Astrocyte (in vitro differentiated cells and primary cell): ENCODE measurements around the gene HLCS. TPM values are rescaled to one million over a fixed set of nuclear protein-coding genes. Genes with fewer than 3 reads are reported as not detected.

Experiments
- DNase-seq: peaks from one replicate; pipeline ENCODE4 v3.0.0-alpha.2; 2010; ENCODE audit warnings: low read depth
- FAIRE-seq: peaks from 2 replicates; lab custom pipeline; 2011; peaks lifted over from hg19 to GRCh38; lab: Jason Lieb, UNC
- H2AFZ ChIP-seq: 2 replicates; pipeline ENCODE4 v1.6.0; 2012; ENCODE audit warnings: low read depth, low read length, inconsistent platforms
- H3K27ac ChIP-seq: 2 replicates; pipeline ENCODE4 v1.5.1; 2011; ENCODE audit warnings: low read depth, low read length, inconsistent platforms
- H3K27me3 ChIP-seq: 2 replicates; pipeline ENCODE4 v1.6.0; 2011; ENCODE audit warnings: low read length, inconsistent platforms; ENCODE audit not compliant: insufficient read depth
- H3K36me3 ChIP-seq: 2 replicates; pipeline ENCODE4 v1.5.1; 2011; ENCODE audit warnings: low read length, inconsistent platforms; ENCODE audit not compliant: insufficient read depth
- H3K4me1 ChIP-seq: 2 replicates; pipeline ENCODE4 v1.5.1; 2011; ENCODE audit warnings: low read length, inconsistent platforms; ENCODE audit not compliant: insufficient read depth
- H3K4me2 ChIP-seq: 2 replicates; pipeline ENCODE4 v1.6.0; 2012; ENCODE audit warnings: low read length, inconsistent platforms
- H3K4me3 ChIP-seq: 2 replicates; pipeline ENCODE4 v1.5.1; 2011; ENCODE audit warnings: low read depth, mild to moderate bottlenecking, low read length, inconsistent platforms; ENCODE audit not compliant: insufficient read depth
- H3K79me2 ChIP-seq: 2 replicates; pipeline ENCODE4 v1.6.0; 2012; ENCODE audit warnings: mild to moderate bottlenecking, low read length, inconsistent platforms; ENCODE audit not compliant: insufficient read depth
- H3K9ac ChIP-seq: 2 replicates; pipeline ENCODE4 v1.6.0; 2012; ENCODE audit warnings: mild to moderate bottlenecking, low read length, inconsistent platforms
- H3K9me3 ChIP-seq: 2 replicates; pipeline ENCODE4 v1.5.1; 2012; ENCODE audit warnings: low read depth, mild to moderate bottlenecking, low read length, inconsistent platforms; ENCODE audit not compliant: insufficient read depth
- H4K20me1 ChIP-seq: 2 replicates; pipeline ENCODE4 v1.6.0; 2012; ENCODE audit warnings: low read length, inconsistent platforms; ENCODE audit not compliant: insufficient read depth
- H3K27ac Mint-ChIP-seq: one replicate; pipeline ENCODE4 v1.8.0; 2021; ENCODE audit warnings: mild to moderate bottlenecking, mixed read lengths; ENCODE audit not compliant: unreplicated experiment
- H3K27me3 Mint-ChIP-seq: one replicate; pipeline ENCODE4 v1.8.0; 2021; ENCODE audit warnings: low read depth, mixed read lengths; ENCODE audit not compliant: unreplicated experiment
- H3K36me3 Mint-ChIP-seq: one replicate; pipeline ENCODE4 v1.8.0; 2021; ENCODE audit warnings: low read depth, mixed read lengths; ENCODE audit not compliant: unreplicated experiment
- H3K4me1 Mint-ChIP-seq: one replicate; pipeline ENCODE4 v1.8.0; 2021; ENCODE audit warnings: low read depth, mixed read lengths; ENCODE audit not compliant: unreplicated experiment
- H3K4me3 Mint-ChIP-seq: one replicate; pipeline ENCODE4 v1.8.0; 2021; ENCODE audit warnings: mild to moderate bottlenecking, moderate library complexity, mixed read lengths; ENCODE audit not compliant: unreplicated experiment
- H3K9me3 Mint-ChIP-seq: one replicate; pipeline ENCODE4 v1.8.0; 2021; ENCODE audit warnings: mild to moderate bottlenecking, mixed read lengths; ENCODE audit not compliant: unreplicated experiment
- EZH2 ChIP-seq: IDR thresholded peaks from 2 replicates; pipeline ENCODE4 v1.6.1; 2012; ENCODE audit warnings: mild to moderate bottlenecking, low read length, inconsistent platforms; ENCODE audit not compliant: insufficient read depth
- total RNA-seq: library from RNA; stranded (reverse); gene quantifications from 2 replicates; pipeline ENCODE4 v1.2.1, GENCODE V29; 2021
- TF ChIP-seq, protein P1 (sequence below): IDR thresholded peaks from 2 replicates; pipeline ENCODE4 v1.5.1; 2011; ENCODE audit warnings: low read depth, mild to moderate bottlenecking, inconsistent platforms, low read length, moderate library complexity; ENCODE audit not compliant: insufficient read depth

The HLCS gene
- total RNA-seq, 1 donor from 2014 or later, result 20.9 TPM

DNA sequence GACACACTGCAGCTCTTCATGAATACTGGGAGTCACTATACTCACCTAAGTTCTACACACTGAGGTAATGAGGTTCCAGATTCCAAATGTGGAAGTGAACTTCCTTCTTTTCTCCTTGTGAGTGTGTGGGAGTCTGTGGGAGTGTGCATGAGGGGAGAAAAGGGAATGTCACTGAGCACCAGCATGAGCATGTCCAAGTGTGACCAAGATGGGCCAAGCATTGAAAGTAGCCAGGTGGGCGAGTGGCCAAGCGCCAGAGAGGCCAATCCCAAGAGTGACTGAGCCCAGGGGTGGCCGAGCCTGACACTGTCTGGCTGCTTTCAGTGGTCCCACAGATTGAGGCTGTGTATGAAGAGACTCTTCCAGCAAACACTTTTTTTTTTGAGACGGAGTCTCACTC is 132.3 kb downstream of the HLCS start:
- no peak overlapping the region for H3K27ac Mint-ChIP-seq
- H3K79me2 ChIP-seq, result no peaks in the 10 kb centered on the region
- FAIRE-seq, result no peak

GRCh38 chr21:36830100-36830499 is 136.4 kb downstream of the HLCS start:
- no peaks in the 10 kb centered on the region for H3K4me1 Mint-ChIP-seq
- Histone ChIP-seq H3K79me2 (no peaks in the 10 kb centered on the region), H3K4me1 (no peaks in the 10 kb centered on the region), H3K27ac (no peak overlapping the region), H2AFZ (no peak overlapping the region), H3K9ac (no peak overlapping the region), H3K36me3 (no peaks in the 10 kb centered on the region), H3K4me3 (no peak overlapping the region), H3K4me2 (no peak overlapping the region), H4K20me1 (peaks cover 9% of the 10 kb centered on the region), H3K27me3 (no peaks in the 10 kb centered on the region), H3K9me3 (no peaks in the 10 kb centered on the region)
- no peak for DNase-seq
- H3K36me3 Mint-ChIP-seq, result peaks cover 5% of the 10 kb centered on the region
- no peak for TF ChIP-seq EZH2
- TF ChIP-seq, protein P1, sequence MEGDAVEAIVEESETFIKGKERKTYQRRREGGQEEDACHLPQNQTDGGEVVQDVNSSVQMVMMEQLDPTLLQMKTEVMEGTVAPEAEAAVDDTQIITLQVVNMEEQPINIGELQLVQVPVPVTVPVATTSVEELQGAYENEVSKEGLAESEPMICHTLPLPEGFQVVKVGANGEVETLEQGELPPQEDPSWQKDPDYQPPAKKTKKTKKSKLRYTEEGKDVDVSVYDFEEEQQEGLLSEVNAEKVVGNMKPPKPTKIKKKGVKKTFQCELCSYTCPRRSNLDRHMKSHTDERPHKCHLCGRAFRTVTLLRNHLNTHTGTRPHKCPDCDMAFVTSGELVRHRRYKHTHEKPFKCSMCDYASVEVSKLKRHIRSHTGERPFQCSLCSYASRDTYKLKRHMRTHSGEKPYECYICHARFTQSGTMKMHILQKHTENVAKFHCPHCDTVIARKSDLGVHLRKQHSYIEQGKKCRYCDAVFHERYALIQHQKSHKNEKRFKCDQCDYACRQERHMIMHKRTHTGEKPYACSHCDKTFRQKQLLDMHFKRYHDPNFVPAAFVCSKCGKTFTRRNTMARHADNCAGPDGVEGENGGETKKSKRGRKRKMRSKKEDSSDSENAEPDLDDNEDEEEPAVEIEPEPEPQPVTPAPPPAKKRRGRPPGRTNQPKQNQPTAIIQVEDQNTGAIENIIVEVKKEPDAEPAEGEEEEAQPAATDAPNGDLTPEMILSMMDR, result no peak
- H3K27ac Mint-ChIP-seq, result peak overlapping the region; percentile 50
- no peak overlapping the region for H3K4me3 Mint-ChIP-seq
- peaks cover 8% of the 10 kb centered on the region for H3K27me3 Mint-ChIP-seq
- H3K9me3 Mint-ChIP-seq, result peaks cover 3% of the 10 kb centered on the region
- no peak for FAIRE-seq

More for the DNA sequence above, 132.3 kb downstream of the HLCS start:
- no peak for DNase-seq
- no peak overlapping the region for H3K4me3 ChIP-seq
- Mint-ChIP-seq H3K9me3 (peaks cover 3% of the 10 kb centered on the region), H3K4me1 (peaks cover 10% of the 10 kb centered on the region), H3K27me3 (peaks cover 8% of the 10 kb centered on the region), H3K4me3 (no peak overlapping the region), H3K36me3 (peaks cover 5% of the 10 kb centered on the region)
- no peak overlapping the region for H2AFZ ChIP-seq
- no peak overlapping the region for H3K27ac ChIP-seq
- H3K9me3 ChIP-seq, result no peaks in the 10 kb centered on the region
- H3K27me3 ChIP-seq, result no peaks in the 10 kb centered on the region
- TF ChIP-seq EZH2, result no peak
- TF ChIP-seq, protein P1, result no peak
- H3K4me2 ChIP-seq, result no peak overlapping the region
- H4K20me1 ChIP-seq, result no peaks in the 10 kb centered on the region
- H3K9ac ChIP-seq, result no peak overlapping the region
- no peaks in the 10 kb centered on the region for H3K36me3 ChIP-seq
- peaks cover 2% of the 10 kb centered on the region for H3K4me1 ChIP-seq

DNA sequence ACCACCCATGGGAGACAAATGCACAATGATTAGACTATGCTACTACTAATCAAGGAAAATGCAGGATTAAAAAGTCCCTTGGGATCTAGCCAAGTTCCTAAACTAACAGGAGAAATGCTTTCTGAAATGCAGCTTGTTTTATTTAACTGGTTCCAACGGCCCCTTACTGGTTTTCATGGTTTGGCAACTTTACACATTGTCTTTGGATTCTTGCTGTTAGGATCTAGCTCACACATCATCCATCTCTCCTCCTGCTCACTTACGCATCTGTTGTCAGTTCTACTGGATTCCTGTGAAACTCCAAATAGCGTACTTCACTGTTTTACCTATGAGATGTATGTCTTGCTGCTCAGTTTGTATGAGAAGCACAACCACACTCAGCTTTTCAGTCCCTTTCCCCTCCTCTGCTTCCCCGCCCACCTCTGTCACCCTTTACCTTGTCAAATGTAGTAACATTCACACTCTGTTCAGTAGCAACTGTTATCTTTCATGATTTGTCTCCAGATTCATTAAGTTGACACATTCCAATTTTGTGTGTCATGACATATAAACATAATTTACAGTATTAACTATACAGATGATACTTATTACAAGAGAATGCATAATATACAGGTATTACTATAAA is 137.5 kb downstream of the HLCS start:
- FAIRE-seq (no peak), DNase-seq (peak; percentile 38)
- peaks cover 3% of the 10 kb centered on the region for H3K9me3 Mint-ChIP-seq
- Histone ChIP-seq H3K4me3 (no peak overlapping the region), H2AFZ (no peak overlapping the region), H3K27me3 (no peaks in the 10 kb centered on the region), H3K4me2 (no peak overlapping the region), H3K36me3 (no peaks in the 10 kb centered on the region), H3K27ac (no peak overlapping the region), H3K4me1 (no peaks in the 10 kb centered on the region), H4K20me1 (peaks cover 9% of the 10 kb centered on the region), H3K9me3 (no peaks in the 10 kb centered on the region), H3K9ac (no peak overlapping the region), H3K79me2 (no peaks in the 10 kb centered on the region)
- no peak overlapping the region for H3K27ac Mint-ChIP-seq
- no peaks in the 10 kb centered on the region for H3K4me1 Mint-ChIP-seq
- no peak for TF ChIP-seq EZH2
- TF ChIP-seq, protein P1, result no peak
- no peak overlapping the region for H3K4me3 Mint-ChIP-seq
- H3K36me3 Mint-ChIP-seq, result peaks cover 10% of the 10 kb centered on the region
- H3K27me3 Mint-ChIP-seq, result peaks cover 8% of the 10 kb centered on the region
